ENCODE measurements around the gene TMEFF2. TPM values are rescaled to one million over a fixed set of nuclear protein-coding genes. Genes with fewer than 3 reads are reported as not detected.
"Not testable (repeated sequence)": the region's sequence is repeated elsewhere in the genome, so short reads cannot be mapped to it uniquely, and the experiment has no call there.

TMEFF2 gene
- total RNA-seq, 1 experiment from 2014 or later = not detected

DNA sequence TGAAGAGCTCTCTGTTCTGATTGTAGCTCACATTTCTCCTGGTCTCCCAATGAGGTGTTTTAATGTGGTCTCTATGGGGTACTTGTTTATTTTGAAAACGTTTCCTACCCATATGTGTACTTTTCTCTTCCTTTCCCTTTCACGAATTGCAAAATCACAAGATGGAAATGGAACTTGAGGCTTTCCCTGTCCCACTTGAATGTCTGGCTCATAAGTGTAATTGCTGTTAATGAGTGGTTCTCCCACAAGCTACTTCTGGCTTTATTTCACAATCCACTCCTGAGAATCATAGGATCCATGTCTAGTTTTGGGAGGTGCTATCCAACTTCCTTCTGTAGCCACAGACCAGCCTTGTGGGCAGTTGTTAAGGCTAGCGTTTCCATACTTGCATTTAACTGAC lies 266.7 kb downstream of the TMEFF2 start:
- in situ Hi-C loops (cut with HindIII; ENCODE audit: low sequenced_read_pairs) = no loop called here
- no peak for DNase-seq (ENCODE audit: low spot score)

DNA sequence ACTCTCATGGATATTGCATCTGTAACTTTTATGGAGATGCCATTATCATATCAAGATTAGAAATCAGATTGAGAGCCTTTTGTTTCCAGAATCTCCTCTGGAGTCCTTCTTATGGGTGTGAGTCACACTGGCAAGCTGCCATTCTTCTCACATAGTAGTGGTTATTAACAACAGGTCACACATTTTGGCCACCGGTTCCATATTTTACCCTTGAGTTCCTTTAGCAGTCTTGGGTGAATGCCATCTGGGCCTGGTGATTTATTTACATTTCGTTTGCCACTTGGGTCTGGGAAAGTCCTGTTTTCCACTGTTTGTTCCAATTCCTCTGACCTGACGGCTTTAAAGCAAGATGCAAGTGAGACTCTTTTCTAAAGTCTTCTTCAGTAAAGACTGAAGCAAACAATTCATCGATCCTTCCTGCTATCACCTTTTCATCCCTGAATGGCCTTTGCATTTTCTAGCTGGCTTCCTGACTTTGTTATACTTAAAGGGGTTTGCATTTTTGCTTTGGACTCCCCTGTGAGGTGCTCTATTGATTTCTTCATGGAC lies 267.3 kb downstream of the TMEFF2 start:
- DNase-seq (ENCODE audit: low spot score) = peak; percentile 45

DNA sequence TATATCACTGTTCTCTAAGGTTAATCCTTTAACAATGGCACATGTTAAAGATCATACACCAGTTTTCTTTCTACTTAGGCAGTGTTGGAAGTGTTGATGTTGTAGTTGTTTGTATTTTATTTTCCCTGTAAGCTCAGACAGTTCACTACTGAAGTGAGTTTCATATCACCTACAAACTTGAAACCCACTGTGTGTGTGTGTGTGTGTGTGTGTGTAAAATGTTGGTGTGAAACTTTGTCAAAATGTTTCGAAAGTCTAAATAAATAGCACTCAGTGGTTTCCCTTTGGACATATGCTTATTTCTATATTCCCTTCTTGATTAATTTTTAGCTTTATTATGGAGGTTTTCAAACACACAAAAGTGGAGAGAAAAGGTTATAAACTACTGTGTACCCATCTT lies 268.1 kb downstream of the TMEFF2 start:
- in situ Hi-C loops (cut with HindIII; ENCODE audit: low sequenced_read_pairs) = no loop called here
- DNase-seq (ENCODE audit: low spot score) = no peak

More for the DNA sequence above, 267.3 kb downstream of the TMEFF2 start:
- in situ Hi-C loops (cut with HindIII; ENCODE audit: low sequenced_read_pairs) = no loop called here

DNA sequence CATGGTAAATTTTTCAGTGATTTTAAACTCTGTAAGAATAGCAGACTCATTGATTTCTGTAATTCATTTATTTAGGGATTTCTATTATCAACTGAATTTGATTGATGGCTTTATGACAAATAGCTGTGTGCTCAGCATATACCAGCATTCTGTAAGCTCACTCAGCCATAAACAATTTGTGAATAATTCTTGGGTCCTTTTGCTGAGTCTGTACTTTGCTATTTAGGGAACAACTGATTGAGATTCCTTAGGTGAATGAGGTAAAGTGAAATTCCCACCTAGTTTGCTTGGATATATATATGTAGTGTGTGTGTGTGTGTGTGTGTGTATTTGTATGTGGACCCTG lies 271.1 kb downstream of the TMEFF2 start:
- in situ Hi-C loops (cut with HindIII; ENCODE audit: low sequenced_read_pairs) = no loop called here
- no peak for DNase-seq (ENCODE audit: low spot score)

DNA sequence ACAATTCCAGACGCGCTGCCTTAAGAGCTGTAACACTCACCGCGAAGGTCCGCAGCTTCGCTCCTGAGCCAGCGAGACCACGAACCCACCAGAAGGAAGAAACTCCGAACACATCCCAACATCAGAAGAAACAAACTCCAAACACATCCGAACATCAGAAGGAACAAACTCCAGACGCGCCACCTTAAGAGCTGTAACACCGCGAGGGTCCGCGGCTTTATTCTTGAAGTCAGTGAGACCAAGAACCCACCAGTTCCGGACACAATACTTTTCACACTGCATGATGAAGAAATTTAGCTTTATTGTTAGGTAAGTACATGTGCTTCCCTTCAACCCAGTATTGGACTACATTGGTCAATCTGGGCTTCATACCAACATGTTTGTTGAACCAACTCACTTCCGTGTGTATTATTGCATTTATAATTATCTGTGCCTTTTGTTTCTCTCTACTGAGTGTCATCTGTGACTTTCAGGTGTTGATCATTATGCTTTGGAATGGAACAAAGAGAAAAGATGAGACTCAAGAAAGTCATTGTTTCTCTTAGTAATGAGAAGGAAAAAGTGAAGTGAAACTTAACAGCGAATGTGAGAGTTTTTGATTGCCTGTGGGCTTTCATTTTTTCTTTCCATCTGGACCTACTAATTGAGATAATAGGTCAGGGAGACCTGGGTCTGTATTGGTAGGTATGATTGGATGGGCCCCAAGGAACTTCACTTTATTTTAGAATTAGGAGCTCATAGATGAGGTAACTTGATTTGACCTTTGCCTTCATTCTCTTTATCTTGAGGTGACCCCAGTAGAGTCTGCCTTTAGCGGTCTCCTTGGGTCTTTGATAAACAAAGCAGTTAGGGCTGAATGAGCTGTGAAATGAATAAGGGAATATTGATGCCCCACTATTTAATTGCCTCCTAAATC lies 271.7 kb downstream of the TMEFF2 start:
- no peak for DNase-seq (ENCODE audit: low spot score)

DNA sequence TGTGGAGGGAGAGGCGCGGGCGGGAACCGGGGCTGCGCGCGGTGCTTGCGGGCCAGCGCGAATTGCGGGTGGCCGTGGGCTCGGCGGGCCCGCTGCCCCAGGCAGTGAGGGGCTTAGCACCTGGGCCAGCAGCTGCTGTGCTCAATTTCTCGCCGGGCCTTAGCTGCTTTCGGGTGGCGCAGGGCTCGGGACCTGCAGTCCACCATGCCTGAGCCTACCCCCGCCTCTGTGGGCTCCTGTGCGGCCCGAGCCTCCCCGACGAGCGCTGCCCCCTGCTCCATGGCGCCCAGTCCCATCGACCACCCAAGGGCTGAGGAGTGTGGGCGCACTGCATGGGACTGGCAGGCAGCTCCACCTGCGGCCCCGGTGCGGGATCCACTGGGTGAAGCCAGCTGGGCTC lies 273.1 kb downstream of the TMEFF2 start:
- in situ Hi-C loops (cut with HindIII; ENCODE audit: low sequenced_read_pairs); DNase-seq (ENCODE audit: low spot score): not testable (repeated sequence)

More for the DNA sequence above, 271.7 kb downstream of the TMEFF2 start:
- in situ Hi-C loops (cut with HindIII; ENCODE audit: low sequenced_read_pairs) = no loop called here

DNA sequence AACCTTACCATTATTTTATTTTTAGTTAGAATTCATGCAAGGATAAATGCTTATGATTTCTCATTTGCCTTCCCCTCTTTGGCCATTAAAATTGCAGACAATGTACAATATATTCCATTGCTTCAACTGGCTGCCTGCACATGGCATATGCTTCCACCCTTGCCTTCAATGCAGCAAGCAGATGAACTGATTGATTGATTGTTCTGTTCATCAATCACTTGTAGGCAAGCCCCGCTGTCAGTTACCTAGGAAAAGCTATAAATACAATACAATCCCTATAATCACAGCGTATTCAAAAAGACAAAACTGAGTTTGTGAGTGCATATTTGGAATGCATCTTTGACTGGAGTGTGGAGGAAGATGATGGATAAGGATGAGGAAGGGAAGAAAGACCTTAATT lies 274.2 kb downstream of the TMEFF2 start:
- in situ Hi-C loops (cut with HindIII; ENCODE audit: low sequenced_read_pairs) = no loop called here
- DNase-seq (ENCODE audit: low spot score) = no peak

DNA sequence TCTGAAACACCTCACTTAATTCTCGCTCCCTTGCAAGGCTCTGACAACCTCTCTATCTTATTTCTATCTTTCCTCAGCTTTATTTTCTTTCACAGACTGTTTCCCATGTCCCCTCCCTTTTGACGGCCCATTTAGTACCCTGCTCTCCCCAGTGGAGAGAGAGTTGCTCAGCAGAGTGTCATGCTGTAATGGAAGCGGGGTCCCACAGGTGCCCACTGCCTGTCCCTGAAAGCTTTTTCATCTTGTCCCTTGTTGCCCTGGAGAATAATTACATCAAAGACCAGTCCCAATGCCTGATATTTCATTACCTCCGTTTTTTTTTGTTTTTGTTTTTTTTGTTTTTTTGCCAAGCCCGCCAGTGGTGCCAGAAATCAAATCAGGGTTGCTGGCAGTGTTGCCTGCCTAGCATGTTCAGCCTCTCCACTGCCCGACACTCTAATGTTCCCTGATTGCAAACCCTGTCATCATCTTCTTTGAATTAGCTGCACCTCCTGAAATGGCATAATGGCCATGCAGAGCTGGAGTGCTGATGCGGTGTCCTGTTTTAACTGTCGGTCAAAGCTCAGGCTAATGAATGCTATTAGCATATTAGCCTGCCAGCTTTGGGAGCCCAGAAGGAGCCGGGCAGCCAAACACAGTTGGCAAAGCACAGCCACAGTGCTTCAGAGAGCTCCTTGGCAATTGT lies 276.6 kb downstream of the TMEFF2 start:
- peak; percentile 60 for DNase-seq (ENCODE audit: low spot score)
- in situ Hi-C loops (cut with HindIII; ENCODE audit: low sequenced_read_pairs) = no loop called here

DNA sequence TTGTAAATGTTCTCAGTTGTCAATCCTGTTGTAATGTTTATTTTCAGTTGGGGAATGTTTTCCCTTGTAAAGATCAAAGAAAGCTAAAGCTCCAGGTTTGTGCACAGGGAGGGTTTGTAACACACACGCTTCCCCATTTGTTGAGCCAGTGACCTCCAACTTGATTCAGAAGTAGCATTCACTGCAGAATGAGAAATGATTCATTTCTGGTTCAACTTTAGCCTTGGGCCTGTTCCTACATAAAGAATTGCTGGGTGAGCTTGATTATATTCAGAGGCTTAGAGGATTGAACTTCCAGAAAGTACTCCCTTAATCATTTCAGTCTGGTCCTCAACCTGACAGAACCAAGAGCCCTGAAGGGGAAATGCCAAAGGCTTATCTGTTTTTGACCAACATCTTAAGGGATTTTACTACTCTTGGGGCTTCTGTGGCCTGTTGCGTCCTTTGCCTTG lies 277.3 kb downstream of the TMEFF2 start:
- in situ Hi-C loops (cut with HindIII; ENCODE audit: low sequenced_read_pairs) = no loop called here
- no peak for DNase-seq (ENCODE audit: low spot score)

DNA sequence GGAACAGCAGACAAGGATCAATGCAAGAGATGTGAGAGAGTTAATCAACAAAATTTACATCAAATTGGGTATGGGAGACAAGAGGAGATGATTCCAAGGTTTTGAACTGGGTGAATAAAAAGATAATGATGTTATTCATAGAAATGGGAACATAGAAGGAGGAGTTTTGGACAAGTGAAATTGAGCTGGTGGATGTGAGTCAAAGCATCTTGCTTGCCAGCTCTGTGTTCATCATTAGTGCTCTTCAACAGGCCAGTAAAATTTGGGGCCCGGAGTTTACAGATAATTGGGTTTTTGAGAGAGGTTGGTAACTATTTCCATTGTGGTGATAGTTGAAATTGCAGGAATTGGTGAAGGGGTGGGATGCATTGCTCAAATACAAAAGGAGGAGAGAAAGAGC lies 277.9 kb downstream of the TMEFF2 start:
- in situ Hi-C loops (cut with HindIII; ENCODE audit: low sequenced_read_pairs) = no loop called here
- no peak for DNase-seq (ENCODE audit: low spot score)

DNA sequence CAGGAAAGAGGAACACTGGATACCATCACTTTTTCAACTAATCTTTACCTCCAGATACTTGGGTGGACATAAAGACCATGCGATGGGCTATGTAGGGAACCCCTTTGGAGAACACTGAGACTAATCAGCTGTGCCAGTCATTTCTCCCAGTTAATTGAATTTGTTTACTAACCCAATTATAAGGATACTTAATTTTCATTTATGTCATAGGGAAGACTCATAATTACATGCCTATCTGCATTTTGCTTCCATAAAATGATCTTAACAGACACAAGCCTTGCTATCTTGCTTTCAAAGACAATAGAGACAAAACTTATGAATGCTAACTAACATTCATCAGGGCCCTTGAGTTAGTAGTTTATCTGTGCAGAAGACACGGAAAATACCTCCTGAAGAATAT lies 279.0 kb downstream of the TMEFF2 start:
- DNase-seq (ENCODE audit: low spot score) = no peak
- in situ Hi-C loops (cut with HindIII; ENCODE audit: low sequenced_read_pairs) = no loop called here

DNA sequence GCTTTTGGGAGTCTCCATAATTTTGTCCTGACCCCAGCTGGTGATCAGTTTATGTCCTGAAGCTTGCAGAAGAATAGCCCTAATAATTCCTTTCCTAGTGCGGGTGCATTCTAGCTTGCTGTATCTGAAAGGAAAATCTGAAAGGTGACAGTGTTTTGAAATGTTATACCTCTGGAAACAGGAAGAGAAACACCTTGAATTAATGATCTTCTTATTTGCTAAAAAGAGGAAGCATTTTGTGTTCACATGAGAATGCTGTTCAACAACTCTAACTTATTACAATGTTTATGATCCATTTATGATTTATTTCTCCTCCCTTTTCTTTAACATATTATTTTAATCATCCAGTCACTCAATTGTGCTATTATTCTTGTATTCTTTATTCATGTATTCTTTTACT lies 280.9 kb downstream of the TMEFF2 start:
- in situ Hi-C loops (cut with HindIII; ENCODE audit: low sequenced_read_pairs) = no loop called here
- DNase-seq (ENCODE audit: low spot score) = no peak

DNA sequence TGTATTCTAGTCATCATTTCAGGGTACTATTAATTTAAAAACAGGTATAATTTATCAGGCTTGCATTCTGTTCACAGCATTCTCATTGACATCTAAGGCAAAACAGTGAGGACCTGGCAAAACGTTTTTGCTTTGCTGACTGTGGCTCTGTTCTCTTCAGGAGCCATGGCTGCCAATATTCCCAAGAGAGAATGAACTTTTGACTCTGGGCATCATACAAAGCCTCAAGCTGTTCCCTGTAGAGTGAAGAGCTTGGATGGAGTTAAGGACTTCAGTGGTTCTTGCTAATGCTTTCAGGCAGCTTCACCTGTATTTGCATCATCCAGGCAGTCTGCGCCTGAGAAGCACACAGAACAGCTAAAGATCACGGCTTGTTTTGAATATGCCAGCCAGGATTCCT lies 282.0 kb downstream of the TMEFF2 start:
- DNase-seq (ENCODE audit: low spot score) = no peak
- in situ Hi-C loops (cut with HindIII; ENCODE audit: low sequenced_read_pairs) = no loop called here

DNA sequence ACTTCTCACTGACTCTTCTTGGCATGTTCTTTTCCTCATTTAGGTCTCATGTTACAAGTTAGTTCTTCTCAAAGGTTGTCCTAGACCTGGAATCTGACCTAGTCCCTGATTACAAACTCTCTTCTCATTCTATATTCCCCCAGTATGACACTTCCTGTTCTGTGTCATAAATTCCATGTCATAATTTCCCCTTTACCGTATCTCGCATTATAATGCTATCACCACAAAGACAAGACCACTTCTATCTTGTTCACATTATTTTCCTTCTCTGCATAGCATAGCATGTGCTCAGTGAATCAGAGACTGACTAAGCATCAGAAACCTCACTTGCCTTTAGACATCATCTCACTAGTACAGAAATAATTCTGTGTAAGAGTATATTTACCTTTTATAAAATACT lies 284.2 kb downstream of the TMEFF2 start:
- DNase-seq (ENCODE audit: low spot score) = no peak
- in situ Hi-C loops (cut with HindIII; ENCODE audit: low sequenced_read_pairs) = no loop called here

DNA sequence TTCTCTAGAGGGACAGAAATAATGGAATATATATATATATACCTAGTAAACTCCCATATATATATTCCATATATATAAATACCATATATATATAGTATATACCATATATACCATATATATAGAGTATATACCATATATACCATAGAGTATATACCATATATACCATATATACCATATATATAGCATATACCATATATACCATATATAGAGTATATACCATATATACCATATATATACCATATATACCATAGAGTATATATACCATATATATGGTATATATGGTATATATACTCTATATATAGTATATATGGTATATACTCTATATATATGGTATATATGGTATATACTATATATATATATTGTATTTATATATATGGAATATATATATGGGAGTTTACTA lies 285.9 kb downstream of the TMEFF2 start:
- no peak for DNase-seq (ENCODE audit: low spot score)
- in situ Hi-C loops (cut with HindIII; ENCODE audit: low sequenced_read_pairs) = no loop called here

DNA sequence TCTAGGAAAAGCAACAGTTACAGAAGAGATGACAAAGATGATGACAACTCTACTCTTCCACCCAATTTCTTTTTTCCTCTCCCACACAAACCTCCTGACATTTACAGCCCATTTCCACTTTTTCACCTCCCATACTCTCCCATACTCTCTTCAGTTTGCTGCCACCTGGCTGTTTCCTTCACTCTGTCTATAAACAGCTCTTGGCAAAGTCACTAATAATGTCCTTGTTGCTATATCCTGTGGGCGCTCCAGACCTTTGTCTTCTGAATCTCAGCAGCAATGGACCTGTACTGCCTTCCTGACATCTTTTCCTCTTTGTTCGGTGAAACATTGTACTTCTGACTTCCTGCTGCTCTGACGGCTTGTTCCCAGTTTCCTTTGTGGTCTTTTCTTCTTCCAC lies 287.2 kb downstream of the TMEFF2 start:
- in situ Hi-C loops (cut with HindIII; ENCODE audit: low sequenced_read_pairs) = no loop called here
- DNase-seq (ENCODE audit: low spot score) = no peak

DNA sequence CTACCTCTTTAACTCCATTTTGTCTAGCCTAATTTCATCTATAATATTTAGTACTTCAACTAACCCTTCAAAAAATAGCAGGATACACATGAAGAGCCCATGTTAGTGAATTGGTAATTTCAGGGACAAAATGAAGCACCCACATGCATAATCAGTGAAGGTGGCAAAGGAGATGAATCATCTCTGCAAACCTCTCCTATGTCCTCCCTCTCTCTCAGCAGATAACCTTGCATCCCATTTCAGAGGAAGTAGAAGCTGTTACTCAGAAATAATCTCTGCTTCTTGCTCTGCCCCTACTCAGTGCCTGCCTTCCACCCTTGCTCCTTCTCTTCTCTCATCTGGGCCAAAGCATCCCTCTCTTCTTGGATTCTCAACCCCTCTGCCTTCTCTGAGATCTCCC lies 287.6 kb downstream of the TMEFF2 start:
- no peak for DNase-seq (ENCODE audit: low spot score)
- in situ Hi-C loops (cut with HindIII; ENCODE audit: low sequenced_read_pairs) = no loop called here

DNA sequence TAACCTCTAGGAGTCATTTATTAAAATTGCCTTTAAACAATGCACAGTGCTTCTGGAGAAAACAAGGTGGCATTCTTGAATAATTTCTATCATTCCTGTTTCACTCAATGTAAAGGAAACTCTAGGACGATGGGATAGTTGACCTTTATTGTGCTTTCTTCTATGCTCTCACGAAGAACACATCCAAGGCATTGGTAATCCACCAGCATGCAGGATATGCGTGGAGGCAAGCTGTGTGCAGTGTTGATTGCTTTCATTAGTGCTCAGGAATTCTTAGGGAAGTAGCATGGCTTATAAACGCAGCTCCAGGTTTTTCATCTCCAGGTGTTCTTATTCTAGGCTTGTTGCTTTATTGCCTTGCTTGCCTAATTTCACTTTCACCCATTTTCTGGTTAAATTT lies 289.4 kb downstream of the TMEFF2 start:
- in situ Hi-C loops (cut with HindIII; ENCODE audit: low sequenced_read_pairs) = no loop called here
- DNase-seq (ENCODE audit: low spot score) = no peak

DNA sequence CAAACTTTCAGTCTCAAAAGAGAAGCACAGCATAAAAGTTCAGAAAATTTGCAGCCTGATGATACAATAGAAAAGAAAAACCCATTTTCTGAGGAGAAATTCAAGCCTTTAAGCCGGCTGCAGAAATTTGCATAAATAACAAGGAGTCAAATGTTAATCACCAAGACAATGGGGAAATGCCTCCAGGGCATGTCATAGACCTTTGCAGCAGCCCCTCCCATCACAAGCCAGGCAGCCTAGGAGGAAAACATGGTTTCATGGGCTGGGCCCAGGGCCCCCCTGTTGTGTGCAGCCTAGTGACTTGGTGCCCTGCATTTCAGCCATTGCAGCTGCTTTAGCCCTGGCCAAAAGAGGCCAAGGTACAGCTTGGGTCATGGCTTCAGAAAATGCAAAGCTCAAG lies 293.7 kb downstream of the TMEFF2 start:
- DNase-seq (ENCODE audit: low spot score) = no peak
- in situ Hi-C loops (cut with HindIII; ENCODE audit: low sequenced_read_pairs) = no loop called here

DNA sequence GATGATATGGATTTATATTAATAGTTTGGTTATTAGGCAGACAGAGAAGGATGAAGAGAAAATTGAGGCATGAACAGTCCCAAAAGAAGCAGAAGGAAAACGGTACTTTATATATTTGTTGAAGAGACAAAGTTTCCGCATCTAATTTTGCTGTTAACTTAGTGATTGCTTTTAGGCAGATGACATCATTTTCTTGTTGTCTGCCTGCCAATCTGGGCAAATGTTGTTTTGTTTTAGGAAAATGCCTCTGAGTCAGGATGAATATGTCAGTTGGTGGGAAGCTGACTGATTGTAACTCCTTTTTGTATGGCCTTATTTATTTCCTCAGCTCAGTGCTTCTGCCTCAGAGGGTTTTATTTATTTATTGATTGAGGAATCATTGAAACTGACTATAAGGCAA lies 295.3 kb downstream of the TMEFF2 start:
- DNase-seq (ENCODE audit: low spot score) = no peak

More for the DNA sequence above, 295.3 kb downstream of the TMEFF2 start:
- in situ Hi-C loops (cut with HindIII; ENCODE audit: low sequenced_read_pairs) = no loop called here

Measured in G401 (cell line).